NCI-H345 treated with DMSO at 0.1 percent for 48 hours (cell line): ENCODE data around the gene USP8.
A peak's percentile ranks its signal among the peaks of the same experiment; 100 is the strongest.
"Not testable (repeated sequence)": the region's sequence is repeated elsewhere in the genome, so short reads cannot be mapped to it uniquely, and the experiment has no call there.

Experiments used
- DNase-seq: peaks from one replicate; lab custom pipeline; 2025; ENCODE audit not compliant: unreplicated experiment; lab: John Stamatoyannopoulos, UW

The USP8 gene

DNA sequence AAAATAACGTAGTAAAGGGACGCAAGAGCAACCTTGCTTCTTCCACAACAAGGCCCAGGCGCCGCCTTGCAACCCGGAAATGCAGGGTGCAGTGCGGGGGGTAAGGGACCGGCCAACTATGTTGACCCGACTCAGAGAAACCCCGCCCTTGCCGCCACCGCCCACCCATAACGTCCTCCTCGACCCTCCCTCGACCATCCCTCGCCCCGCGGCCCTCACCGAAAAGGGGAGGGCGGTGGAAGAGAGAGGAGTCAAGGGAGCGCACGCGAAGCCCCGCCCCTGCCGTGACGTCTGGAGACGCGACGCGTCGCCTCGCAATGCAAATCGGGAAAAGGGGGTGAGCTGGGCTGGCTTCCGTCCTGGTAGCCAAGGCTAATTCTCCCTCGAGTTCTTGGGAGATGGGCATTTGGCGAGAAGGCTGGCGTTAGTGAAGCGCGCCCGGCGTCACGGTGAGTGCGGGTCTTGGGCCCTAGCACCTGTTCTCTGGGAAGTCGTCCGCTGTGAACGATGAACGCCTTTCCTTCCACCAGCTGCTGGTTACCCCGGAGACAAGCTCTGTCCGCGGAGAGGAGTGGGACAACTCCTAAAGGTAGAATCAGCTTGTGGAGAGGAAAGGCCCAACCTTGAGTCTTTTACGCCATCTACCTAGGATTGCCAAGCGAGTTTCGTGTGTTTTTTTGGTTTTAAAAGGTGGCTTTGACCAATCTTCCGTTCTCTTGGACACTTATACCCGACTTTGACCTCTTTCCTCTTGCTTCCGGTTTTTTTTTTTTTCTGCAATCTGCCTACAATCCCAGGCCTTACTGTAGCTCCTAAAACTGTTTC lies at the start of gene USP8:
TSS of gene USP8 (plus strand) at position 340 of the 825 bp plus-strand sequence. CDS start 14,669 bp downstream, outside the sequence.
- DNase-seq, result peak; percentile 68

DNA sequence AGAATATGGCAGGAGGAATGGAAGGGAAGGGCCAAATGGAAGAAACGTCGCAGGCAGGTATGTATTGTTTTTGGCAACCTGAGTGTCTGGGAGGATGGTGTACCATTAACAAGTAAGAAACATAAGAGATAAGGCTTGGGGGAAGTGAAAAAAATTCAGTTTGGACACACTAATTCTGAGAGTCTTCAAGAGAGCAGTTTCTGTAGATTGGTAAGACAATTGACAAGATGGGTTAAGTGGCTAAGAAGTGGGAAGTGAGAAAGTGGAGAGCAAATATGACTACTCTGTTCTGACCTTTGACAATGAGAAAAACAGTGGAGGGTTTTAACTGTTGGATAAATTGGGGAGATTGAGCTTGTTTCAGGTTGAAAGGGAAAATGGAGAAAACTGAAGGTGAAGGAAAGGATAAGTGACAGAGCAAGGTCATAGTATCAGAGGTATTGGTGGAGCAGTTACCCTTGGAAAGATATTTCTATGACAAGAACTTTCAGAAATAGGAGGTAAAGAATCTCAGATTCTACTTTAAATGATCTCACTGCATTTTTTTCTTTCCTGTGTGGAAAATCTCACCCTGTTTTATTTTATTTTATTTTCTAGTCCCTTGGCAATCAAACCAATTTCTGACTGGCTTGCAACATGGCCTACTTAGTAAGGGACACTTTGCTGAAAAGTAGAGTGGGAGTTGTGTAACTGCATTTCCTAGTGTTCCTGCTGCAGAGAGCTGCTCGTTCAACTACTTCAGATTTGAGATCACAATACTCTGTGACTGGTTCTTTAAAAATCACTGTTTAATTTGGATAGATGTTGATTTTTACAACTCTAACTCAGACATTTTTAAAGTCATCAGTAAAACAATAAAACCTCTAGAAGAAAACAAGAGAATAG lies 46.1 kb upstream of the USP8 start:
- DNase-seq, result no peak

DNA sequence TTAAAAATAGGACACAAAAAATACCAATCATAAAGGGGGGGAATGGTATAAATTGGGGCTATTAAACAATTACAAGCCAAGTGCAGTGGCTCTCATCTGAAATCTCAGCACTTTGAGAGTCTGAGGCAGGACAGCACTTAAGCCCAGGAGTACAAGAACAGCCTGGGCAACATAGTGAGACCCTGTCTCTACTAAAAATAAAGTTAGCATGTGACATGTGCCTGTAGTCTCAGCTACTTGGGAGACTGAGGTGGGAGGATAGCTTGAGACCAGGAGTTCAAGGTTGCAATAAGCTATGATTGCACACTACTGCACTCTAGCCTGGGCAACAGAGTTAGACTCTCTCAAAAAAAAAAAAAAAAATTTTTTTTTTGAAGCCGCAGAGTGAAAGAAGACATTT lies 45.4 kb upstream of the USP8 start:
- DNase-seq, result no peak

DNA sequence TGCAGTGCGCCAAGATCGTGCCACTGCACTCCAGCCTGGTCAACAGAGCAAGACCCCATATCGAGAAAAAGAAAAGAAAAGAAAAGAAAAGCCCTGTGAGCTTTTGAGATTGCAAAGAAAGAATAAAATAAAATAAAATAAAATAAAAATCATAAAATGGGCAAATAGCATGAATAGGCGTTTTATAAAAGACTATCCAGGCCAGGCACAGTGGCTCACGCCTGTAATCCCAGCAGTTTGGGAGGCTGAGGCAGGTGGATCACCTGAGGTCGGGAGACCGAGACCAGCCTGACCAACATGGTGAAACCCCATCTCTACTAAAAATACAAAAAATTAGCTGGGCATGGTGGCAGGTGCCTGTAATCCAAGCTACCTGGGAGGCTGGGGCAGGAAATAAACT lies 44.8 kb upstream of the USP8 start:
- not testable (repeated sequence) for DNase-seq

DNA sequence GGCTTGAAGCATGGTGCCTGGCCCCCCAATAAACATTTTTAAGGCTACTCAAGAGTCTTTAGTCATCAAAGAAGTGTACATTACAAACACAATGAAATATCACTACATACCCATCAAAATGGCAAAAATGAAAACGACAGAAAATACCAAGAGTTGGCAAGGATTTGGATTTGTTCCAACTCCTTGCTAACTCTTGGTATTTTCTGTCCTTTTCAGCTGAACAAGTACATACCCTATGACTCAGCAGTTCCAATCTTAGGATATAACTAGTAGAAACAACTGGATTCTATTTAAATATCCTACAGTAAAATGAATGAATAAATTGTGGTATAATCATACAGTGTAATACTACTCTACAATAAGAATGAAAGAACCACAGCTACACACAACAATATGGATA lies 44.1 kb upstream of the USP8 start:
- no peak for DNase-seq

DNA sequence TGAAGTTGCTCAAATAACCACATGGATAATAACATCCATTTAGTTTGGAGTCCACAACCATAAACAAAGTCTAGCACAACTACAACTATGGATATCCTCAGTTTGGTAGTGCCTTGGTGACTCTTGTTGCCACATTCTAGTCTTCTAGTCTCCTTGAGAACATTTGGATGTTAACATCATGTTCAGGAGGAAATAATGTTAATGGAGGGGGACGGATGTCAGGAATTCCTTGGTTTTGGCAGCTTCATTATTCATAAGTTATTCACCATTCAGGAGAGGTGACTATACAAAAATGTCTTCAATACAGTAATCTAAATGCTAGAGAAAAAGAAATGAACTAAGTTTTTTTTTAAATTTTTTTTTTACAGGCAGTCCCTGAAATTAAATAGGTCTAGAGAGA lies 42.8 kb upstream of the USP8 start:
- no peak for DNase-seq

DNA sequence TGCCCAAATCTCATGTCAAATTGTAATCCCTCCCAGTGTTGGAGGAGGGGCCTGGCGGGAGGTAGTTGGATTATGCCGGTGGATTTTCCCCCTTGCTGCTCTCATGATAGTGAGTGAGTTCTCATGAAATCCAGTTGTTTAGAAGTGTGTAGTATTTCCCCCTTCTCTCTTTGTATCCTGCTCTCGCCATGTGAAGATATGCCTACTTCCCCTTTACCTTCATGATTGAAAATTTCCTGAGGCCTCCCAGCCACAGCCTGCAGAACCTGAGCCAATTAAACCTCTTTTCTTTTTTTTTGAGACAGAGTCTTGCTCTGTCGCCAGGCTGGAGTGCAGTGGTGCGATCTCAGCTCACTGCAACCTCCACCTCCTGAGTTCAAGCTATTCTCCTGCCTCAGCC lies 41.8 kb upstream of the USP8 start:
- not testable (repeated sequence) for DNase-seq

DNA sequence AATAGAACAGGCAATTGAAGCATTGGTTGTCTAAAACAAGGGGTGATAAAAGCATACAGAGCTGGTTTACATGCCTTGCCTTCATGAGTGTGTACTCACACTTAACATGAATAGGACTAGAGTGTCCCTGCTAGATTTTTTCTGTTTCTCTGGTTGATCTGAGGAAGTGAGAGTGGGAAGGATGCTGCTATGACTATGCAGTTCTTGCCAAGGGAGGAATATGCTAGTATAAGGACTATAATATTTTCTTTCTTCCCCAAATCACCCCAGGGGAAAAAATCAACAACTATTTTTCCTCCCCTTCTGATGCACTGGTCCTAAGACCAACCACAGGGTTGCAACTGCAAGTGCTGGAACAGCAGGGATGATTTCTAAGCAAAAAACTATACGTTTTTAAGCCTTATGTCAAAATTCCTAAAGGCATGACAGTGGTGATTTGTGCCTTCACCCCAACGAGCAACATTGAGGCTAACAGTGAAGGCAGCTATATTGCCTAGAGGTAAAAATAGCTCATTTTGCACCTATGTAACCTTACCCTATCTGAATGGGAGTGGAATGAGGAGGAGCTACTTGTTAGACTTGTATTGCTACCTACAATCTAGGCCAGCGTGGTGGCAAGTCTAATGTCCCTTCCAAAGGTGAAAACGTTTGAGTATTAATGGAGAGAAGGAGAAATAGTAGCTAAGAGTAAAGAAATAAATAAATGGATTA lies 33.5 kb upstream of the USP8 start:
- DNase-seq, result peak; percentile 13

DNA sequence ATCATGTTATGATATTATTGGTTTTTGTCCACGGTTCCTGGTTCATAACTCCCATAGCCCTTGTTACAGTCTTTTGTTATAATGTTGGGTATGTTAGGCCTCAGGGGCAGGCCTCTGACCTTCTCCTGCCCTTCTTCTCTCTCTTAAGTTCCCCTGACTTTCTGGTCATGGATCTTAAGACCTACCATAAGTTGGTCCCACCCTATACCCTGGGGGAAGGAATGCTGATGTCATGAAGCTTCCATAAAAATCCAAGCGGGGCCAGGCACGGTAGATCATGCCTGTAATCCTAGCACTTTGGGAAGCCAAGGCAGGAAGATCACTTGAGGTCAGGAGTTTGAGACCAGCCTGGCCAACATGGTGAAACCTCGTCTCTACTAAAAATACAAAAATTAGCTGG lies 32.6 kb upstream of the USP8 start:
- DNase-seq, result not testable (repeated sequence)

DNA sequence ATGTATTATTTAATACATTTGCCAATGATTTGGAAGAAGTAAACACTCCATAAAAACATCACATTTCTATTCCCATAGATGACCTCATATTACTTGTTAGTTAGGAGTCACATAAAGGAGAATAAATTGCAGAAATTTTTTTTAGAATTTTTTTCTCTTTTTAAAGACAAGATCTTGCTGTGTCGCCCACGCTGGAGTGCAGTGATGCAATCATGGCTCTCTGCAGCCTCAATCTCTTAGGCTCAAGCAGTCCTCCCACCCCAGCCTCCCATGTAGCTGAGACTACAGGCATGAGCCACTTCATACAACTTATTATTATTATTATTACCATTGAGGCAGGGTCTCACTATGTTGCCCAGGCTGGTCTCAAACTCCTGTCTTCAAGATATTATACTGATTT lies 12.3 kb upstream of the USP8 start:
- no peak for DNase-seq

DNA sequence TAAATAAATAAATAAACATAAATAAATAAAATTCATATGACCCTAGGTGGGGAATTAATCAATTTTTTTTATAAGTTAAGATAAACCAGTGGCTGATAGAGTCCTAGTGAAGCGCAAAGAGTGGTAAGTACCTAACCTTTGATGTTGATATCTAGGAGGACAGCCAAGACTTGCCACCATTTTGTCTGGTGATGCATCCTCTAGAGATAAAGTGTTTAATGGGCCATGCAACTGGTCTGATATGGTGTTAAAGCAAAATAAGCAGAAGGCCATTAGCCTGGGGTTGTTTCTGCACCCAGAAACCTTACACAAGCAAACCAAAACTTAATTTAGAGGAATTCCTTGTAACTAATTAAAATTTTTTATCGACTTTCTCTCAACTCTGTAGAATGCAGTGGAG lies 9.6 kb upstream of the USP8 start:
- no peak for DNase-seq

DNA sequence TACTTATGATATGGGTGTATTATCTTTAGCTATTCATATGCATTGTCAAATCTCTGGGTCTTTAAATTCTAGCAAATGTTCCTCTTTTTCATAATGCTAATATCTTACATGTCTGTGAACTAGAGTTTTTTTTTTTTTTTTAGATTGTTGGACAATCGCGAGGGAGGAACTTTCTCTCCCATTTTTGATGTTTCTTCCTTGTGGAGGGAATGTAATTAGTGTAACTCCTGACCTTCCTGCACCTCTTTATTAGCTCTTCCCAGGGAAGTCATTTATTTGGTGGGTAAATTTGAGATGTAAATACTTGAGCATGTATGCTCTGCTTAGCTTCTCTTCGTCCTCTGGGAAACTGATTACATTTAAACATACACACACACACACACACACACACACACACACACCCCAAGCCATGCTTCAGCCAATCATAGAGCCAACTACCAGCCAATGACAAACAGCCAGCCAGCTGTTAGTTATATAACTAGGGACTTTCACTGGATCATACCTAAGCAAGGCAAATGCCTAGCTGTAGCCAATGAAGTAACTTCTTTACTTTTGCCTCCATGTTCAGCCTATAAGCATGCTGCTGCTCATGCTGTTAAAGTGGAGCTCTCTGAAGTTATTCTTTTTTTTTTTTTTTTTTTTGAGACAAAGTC lies 8.3 kb upstream of the USP8 start:
- DNase-seq, result no peak

DNA sequence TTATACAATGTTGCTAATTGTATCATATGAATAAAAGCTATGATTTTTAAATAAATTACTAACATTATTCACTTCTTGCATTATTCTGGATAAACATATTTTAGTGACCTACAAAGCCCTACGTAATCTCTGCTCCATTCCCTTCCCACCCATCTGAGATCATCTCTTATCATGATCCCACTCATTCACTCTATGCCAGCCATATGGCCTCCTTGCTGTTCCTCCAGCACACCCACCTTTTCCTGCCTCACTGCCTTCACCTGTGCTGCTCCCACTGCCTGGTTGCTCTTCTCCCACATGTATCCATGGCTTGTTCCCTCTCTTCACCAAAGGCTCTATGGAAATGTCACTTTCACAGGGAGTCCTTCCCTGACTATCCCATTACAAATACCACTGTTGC lies 7.3 kb upstream of the USP8 start:
- no peak for DNase-seq

DNA sequence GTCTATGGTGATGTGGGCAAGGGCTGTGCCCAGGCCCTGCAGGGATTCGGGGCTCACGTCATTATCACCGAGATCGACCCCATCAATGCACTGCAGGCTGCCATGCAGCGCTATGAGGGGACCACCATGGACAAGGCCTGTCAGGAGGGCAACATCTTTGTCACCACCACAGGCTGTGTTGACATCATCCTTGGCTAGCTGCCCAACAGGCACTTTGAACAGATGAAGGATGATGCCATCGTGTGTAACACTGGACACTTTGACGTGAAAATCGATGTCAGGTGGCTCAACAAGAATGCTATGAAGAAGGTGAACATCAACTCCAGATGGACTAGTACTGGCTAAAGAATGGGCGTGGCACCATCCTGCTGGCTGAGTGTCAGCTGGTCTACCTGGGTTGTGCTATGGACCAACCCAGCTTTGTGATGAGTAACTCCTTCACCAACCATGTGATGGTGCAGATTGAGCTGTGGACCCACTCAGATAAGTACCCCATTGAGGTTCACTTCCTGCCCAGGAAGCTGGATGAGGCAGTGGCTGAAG lies 6.1 kb upstream of the USP8 start:
- DNase-seq, result no peak

DNA sequence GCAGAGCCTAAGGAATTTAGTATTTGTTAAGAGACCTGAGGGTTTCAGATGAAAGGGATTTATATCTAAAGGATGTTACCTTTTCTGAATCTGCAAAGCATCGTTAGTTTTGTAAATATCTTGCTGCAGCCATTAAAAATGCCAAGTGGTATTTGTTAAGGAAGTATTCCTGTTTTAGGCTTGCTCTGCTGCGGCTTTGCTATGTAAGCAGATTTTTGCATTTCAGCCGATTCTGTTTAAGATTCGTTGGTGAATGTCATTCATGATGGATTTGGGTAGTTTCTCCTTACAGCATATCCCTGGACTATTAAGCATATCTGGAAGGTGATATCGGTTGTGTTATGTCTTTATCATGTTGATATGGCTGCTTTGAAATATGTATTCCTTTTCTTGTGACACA lies 1.0 kb downstream of the USP8 start:
- no peak for DNase-seq

DNA sequence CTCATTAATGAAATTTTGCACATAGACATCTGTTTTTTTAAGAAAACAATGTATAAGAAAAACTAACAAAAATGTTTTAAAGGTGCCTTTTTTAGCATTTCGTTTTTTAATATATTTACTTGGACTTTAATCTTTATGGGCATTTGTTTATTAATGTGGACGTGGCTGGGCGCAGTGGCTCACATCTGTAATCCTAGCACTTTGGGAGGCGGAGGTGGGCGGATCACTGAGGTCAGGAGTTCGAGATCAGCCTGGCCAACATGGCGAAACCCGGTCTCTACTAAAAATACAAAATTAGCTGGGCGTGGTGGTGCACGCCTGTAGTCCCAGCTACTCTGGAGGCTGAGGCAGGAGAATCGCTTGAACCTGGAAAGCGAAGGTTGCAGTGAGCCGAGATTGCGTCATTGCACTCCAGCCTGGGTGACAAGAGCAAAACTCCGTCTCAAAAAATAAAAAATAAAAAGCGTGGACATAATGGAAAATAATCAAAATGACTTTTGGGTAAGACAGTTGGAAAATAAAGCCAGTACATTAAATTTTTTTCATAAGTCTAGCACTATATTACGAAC lies 1.6 kb downstream of the USP8 start:
- not testable (repeated sequence) for DNase-seq

DNA sequence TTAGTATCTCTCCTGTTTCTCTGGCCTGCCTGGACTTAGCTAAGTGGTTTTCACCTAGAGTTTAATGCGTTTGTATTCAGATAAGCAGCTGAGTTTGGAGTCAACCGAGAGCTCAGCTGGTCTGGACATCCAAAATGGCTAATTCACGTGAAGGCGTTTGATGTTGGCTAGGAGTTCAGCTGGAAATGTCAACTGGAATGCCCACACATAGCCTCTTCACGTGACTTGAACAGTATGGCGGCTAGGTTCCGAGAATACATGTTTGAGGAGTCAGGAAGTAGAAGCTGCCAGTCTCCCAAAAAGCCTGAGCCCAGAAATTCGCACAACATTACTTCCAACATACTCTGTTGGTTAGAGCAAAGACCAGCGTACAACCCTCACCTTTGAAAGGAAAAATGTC lies 2.2 kb downstream of the USP8 start:
- no peak for DNase-seq

DNA sequence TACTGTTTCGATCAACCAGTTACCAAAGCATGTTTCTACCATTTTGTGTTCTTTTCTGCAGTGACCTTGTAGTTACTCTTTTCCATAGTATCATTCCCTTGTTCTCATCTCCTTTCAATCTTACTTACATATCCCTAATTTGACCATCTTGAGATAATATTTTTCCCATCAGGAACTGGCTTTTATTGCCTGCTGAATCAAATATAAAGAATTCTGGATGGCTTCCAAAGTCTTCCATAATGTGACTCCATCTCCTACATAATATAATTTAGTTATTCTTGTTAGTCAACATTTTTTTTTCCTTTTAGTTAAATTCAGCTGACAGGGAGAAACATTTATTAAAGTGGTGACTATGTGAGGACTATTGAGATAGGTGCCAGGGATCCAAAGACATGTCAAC lies 7.0 kb downstream of the USP8 start:
- no peak for DNase-seq

DNA sequence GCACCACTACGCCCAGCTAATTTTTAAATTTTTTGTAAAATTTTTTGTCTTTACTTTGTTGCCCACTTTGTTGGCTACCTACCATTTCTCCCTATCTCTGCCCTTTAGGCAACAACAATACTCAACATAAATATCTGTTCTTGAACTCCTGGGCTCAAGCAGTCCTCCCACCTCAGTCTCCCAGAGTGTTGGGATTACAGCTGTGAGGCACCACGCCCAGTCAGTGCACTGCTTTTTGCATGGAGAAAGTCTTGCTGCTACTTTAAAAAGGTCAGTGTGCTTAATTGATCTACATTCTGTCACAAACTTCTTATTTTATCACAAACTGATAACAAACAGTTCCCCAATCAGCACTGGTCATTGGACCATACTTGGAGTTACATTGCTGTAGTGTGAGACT lies 8.0 kb downstream of the USP8 start:
- no peak for DNase-seq

DNA sequence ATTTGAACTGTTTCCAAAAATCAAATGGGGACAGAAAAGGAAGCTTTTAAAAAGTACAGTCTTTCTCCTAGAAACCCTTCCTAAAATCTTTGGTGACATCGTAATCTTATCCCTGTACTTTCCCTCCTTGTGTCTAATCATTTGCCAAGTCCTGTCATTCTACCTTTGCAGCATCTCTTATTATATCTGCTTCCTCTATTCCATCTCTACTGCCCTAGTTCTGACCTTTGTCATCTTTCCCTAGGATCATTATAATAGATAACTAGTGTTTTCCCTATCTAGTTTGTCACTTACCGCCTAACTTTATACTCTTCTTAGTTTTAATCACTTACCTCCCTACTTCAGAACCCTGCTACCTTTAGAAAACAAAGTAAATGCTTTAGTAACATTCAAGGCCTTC lies 11.6 kb downstream of the USP8 start:
- DNase-seq, result no peak
